HAP-1 (cell line): ENCODE measurements around the gene SORL1.
A peak's percentile ranks its signal among the peaks of the same experiment; 100 is the strongest.

Experiments
- DNase-seq, 2 experiments: peaks; one replicate each; pipeline ENCODE4 v3.0.0-alpha.2; 2016 to 2020; ENCODE audit warnings: low spot score in 2 of 2
- H3K27me3 ChIP-seq: fragments of 250-450 bp; sonication (Bioruptor Pico); 2 replicates; pipeline ENCODE4 v1.5.1; 2020; ENCODE audit warnings: low read depth, mild to moderate bottlenecking, moderate library complexity
- H3K36me3 ChIP-seq: fragments of 250-450 bp; sonication (Bioruptor Pico); replicated peaks from 2 replicates; pipeline ENCODE4 v1.5.1; 2020; ENCODE audit warnings: mild to moderate bottlenecking
- H3K4me1 ChIP-seq: fragments of 250-450 bp; sonication (Bioruptor Pico); 2 replicates; pipeline ENCODE4 v1.5.1; 2020; ENCODE audit warnings: mild to moderate bottlenecking
- H3K4me3 ChIP-seq: fragments of 250-450 bp; sonication (Bioruptor Pico); 2 replicates; pipeline ENCODE4 v1.5.1; 2020; ENCODE audit warnings: mild to moderate bottlenecking, moderate library complexity
- H3K9me3 ChIP-seq: fragments of 250-450 bp; sonication (Bioruptor Pico); 2 replicates; pipeline ENCODE4 v1.5.1; 2020; ENCODE audit warnings: mild to moderate bottlenecking, moderate library complexity
- in situ Hi-C: fragments of 300-500 bp; cut with MboI; formaldehyde crosslinking; loops from 3 replicates; pipeline ENCODE4 v1.14.3; 2020; ENCODE audit warnings: low sequenced_read_pairs, inconsistent platforms, mixed read lengths

SORL1 gene

DNA sequence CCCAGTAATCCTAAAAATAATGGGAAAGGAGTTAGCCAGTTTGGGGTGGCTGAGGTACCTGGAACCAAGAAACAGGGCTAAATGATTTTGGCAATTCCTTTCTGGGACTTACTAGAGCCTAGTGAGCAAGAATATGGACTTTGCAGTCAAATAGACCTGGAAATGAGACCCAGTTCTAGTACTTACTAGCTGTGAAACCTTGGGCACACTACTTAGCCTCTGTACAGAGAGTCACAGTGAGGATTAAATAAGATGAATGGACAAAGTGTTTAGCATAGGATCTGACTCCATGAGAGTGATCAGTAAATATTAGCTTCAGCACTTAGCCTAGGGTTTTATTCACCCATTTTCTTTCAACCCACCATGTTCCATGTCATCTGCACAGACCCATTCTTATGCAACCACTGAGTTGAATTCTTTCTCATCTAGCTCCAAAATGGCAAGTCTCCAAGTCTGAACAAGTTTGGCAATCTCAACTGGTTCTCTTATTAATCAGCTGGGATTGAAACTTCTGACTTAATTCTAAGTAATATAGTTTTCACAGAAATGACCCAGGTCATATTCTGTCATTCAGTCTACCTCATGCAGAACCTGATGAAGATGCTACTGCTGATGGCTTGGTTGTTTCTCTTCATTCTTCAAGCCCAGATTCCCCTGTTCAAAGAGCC is 15.0 kb upstream of the SORL1 start:
- in situ Hi-C loops, result no loop called here
- peaks cover 9% of the 10 kb centered on the region for H3K4me1 ChIP-seq

DNA sequence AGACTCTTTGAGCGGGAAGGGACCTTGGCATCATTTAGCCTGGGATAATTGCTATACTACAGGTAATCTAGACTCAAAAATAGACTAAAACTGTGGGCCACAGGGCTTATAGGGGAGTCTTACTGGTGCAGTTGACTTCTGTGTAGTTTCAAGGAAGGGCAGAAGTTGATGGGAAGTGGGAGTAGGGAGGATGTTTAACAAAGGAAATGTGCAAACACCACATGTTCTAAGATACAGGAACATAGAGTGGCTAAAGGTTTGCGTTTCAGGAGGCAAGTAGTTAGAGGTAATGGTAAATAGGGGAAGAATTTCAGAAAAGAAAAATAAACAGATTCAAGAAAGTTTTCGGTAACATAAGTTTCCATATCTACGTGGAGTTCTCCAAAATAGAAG is 14.4 kb upstream of the SORL1 start:
- no peak for DNase-seq
- in situ Hi-C loops, result no loop called here
- Histone ChIP-seq H3K4me1 (peaks cover 9% of the 10 kb centered on the region), H3K27me3 (0 out of 2 replicates have a peak, but pooled peaks cover 2% of the 10 kb centered on the region), H3K4me3 (no peak overlapping the region), H3K36me3 (no peaks in the 10 kb centered on the region), H3K9me3 (no peaks in the 10 kb centered on the region)

More for the DNA sequence above, 15.0 kb upstream of the SORL1 start:
- Histone ChIP-seq H3K9me3 (no peaks in the 10 kb centered on the region), H3K36me3 (no peaks in the 10 kb centered on the region), H3K27me3 (0 out of 2 replicates have a peak, but pooled peaks cover 2% of the 10 kb centered on the region), H3K4me3 (no peak overlapping the region)
- no peak for DNase-seq

DNA sequence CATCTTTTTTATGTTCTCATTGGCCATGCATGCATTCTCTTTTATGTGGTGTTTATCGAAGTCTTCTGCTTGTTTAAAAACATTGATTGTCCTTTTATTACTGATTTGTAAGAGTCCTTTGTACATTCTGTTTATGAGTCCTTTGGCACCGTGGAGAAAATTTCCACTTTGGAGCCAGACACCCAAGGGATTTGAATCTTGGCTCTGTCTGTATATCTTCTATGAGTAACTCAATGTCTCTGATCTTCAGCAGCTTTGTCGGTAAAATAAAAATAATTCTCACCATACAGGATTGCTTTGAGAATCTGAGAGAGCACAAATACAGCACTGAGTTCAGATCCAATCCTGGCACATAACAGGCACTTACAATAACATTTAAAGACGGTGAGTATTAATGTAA is 12.8 kb upstream of the SORL1 start:
- Histone ChIP-seq H3K27me3 (0 out of 2 replicates have a peak, but pooled peaks cover 2% of the 10 kb centered on the region), H3K4me3 (no peak overlapping the region), H3K4me1 (peaks cover 9% of the 10 kb centered on the region), H3K9me3 (no peaks in the 10 kb centered on the region), H3K36me3 (no peaks in the 10 kb centered on the region)
- in situ Hi-C loops, result no loop called here
- no peak for DNase-seq

DNA sequence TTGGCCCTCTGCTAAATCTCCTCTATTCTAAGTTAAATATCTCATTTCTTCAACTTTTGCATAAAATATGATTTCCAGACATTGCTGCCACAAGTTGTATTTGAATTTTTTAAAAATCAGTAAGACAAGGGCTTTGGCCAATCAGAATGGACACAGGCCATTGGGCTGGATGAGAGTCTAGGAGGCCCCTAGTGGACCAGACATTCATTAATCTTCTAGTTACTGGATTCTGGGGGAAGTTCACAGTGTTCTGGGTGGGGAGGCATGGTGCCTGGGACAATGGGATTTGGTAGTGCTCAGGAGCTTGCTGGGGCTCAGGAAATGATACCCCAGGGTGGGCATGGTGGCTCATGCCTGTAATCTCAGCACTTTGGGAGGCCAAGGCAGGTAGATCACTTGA is 12.4 kb upstream of the SORL1 start:
- H3K36me3 ChIP-seq, result no peaks in the 10 kb centered on the region
- H3K27me3 ChIP-seq, result 0 out of 2 replicates have a peak, but pooled peaks cover 2% of the 10 kb centered on the region
- no peaks in the 10 kb centered on the region for H3K9me3 ChIP-seq
- H3K4me1 ChIP-seq, result peaks cover 9% of the 10 kb centered on the region
- in situ Hi-C loops, result no loop called here
- H3K4me3 ChIP-seq, result no peak overlapping the region
- DNase-seq, result no peak

DNA sequence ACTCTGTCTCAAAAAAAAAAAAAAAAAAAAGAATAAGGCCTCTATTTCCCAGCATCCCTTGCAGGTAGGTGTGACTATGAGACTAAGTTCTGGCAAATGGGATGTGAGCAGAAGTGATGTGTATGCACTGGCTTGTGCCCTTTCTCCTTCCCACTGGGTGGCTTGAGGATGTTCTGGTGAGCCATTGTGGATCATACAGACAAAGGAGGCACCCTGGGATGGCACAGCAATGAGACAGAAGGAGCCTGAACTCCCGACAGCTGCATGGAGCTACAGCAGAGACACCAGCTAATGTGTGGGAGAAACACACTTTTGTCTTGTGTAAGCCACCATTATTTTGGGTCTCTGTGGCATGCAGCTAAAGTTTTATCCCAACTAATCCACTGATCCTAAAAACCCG is 10.6 kb upstream of the SORL1 start:
- Histone ChIP-seq H3K27me3 (no peaks in the 10 kb centered on the region), H3K4me3 (no peak overlapping the region), H3K4me1 (peaks cover under 1% of the 10 kb centered on the region; the same call in 1 of the 2 replicates), H3K36me3 (no peaks in the 10 kb centered on the region), H3K9me3 (no peaks in the 10 kb centered on the region)
- DNase-seq, result no peak
- in situ Hi-C loops, result no loop called here

DNA sequence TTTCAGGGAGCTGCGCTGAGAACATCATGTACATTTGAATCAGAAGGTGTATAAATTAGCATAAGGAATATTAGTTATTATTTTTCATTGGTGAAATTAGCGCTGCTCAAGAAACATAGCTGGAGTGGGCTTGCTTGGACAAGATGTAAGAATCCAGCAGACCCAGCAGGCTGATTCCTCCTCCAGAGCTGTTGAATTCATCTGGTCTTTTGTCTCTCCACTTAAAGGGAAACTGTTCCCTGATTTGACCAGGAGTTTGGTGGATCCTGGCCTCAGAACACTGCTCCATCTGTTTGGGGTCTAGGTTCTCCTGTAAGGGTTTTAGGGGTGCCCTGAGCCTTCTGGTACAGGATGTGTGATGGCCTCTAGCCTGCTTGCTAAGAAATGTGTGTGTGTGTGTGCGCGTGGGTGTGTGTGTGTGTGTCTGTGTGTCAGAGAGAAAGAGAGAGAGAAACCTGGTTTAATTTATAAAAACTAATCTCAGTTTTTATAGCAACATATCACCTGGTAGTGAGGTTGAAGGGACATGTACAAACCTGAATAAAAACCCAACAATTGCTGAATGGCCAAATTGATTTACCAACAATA is 8.3 kb upstream of the SORL1 start:
- Histone ChIP-seq H3K4me3 (no peak overlapping the region), H3K4me1 (peaks cover 5% of the 10 kb centered on the region), H3K9me3 (no peaks in the 10 kb centered on the region), H3K27me3 (no peaks in the 10 kb centered on the region), H3K36me3 (no peaks in the 10 kb centered on the region)
- DNase-seq, result no peak
- in situ Hi-C loops, result no loop called here

DNA sequence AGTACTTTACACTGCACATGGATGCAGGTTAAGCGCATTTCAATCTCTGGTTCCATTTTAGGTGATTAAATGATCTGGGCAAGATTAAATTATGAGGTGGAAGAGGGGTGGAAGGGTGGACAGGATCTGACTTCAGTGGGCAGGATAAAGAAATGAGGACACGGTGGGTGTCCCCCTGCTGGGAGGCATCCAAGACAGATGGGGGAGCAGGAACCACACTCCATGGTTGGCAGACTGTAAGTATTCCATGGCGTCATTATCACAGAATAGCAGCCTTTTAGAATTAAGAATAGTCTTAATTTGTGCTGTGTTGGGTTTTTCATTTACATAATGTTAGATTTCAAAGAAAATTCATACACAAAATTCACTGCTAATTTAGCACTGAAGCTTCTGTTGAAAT is 7.6 kb upstream of the SORL1 start:
- Histone ChIP-seq H3K4me1 (peaks cover 5% of the 10 kb centered on the region), H3K9me3 (no peaks in the 10 kb centered on the region), H3K36me3 (no peaks in the 10 kb centered on the region), H3K27me3 (no peaks in the 10 kb centered on the region), H3K4me3 (no peak overlapping the region)
- no peak for DNase-seq
- in situ Hi-C loops, result no loop called here

DNA sequence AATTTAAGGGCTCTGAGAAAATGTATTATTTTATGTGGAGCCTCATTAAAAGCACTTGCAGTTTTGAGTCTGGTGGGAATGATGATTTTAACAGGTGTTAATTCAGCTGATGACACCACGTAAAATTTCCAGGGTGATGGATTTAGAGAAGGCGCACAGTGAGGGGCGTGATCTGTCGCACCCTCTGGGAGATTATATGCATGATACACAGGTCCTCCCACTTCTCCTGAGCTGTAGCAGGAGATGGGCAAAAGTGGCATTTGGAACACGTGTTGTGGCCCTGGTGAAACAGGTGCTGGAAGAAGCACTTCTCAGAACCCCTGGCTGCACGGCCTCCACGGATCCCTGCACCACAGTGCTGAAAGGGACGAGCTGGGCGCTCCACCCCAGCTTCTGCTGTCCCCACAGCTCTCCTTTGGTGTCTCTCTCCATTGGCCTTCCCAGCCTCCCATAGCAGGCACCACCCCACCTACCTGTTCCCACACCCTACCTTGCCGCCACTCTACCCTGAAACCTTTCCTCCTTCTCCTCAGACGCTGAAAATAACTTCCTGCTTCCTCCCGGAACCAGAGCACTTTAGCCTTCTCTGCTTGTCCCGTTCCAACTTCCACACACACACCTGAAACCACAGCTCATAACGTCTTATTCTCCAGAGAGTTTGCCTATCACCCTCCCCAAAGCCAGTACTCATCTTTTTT is 6.9 kb upstream of the SORL1 start:
- no peak for DNase-seq
- in situ Hi-C loops, result no loop called here
- no peak overlapping the region for H3K4me3 ChIP-seq

DNA sequence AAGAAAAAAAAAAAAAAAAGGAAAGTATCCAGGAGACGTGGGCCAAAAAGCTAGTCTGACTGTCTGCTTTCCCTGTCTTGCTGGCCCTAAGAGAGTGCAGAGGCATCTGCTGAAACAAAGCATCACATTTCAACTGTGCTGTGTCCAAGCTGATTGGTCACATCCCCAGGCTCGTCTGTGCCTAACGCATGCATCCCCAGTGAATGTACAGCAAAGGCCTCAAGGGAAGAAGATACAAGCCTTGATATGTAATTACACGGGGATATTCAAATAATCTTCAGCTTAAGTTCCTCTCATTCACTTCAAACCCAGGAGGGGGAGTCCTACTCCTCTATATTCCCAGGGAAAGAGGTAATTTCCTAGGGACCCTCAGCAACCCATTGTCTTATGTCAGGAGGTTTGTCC is 5.4 kb upstream of the SORL1 start:
- H3K36me3 ChIP-seq, result no peaks in the 10 kb centered on the region
- H3K27me3 ChIP-seq, result no peaks in the 10 kb centered on the region
- H3K9me3 ChIP-seq, result no peaks in the 10 kb centered on the region
- in situ Hi-C loops, result no loop called here
- H3K4me1 ChIP-seq, result peaks cover 7% of the 10 kb centered on the region
- DNase-seq, result peak in 1 of 2 experiments; percentile 20
- H3K4me3 ChIP-seq, result no peak overlapping the region

More for the DNA sequence above, 6.9 kb upstream of the SORL1 start:
- H3K9me3 ChIP-seq, result no peaks in the 10 kb centered on the region
- H3K4me1 ChIP-seq, result peaks cover 5% of the 10 kb centered on the region
- H3K36me3 ChIP-seq, result no peaks in the 10 kb centered on the region
- H3K27me3 ChIP-seq, result no peaks in the 10 kb centered on the region

DNA sequence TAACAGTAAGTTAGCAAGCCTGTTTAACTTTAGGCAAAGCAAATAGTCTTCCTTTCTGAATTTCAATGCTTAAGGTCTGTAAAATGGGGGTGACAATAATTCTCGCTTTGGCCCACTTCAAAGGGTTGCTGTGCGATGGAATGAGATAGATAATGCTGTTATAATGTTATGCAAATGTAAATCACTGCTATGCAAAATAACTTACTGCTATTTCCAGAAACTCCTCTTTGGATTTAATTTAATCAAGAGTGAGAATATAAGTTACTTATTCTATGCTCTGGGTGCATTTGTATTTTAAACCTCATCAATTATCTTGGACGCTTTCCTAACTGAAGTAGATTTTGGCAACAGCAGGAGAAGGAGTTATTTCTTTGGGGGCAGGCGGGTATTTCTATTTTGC is 4.1 kb upstream of the SORL1 start:
- H3K9me3 ChIP-seq, result no peaks in the 10 kb centered on the region
- H3K4me3 ChIP-seq, result no peak overlapping the region
- in situ Hi-C loops, result no loop called here
- peaks cover 8% of the 10 kb centered on the region for H3K4me1 ChIP-seq
- H3K27me3 ChIP-seq, result no peaks in the 10 kb centered on the region
- no peaks in the 10 kb centered on the region for H3K36me3 ChIP-seq
- DNase-seq, result no peak

DNA sequence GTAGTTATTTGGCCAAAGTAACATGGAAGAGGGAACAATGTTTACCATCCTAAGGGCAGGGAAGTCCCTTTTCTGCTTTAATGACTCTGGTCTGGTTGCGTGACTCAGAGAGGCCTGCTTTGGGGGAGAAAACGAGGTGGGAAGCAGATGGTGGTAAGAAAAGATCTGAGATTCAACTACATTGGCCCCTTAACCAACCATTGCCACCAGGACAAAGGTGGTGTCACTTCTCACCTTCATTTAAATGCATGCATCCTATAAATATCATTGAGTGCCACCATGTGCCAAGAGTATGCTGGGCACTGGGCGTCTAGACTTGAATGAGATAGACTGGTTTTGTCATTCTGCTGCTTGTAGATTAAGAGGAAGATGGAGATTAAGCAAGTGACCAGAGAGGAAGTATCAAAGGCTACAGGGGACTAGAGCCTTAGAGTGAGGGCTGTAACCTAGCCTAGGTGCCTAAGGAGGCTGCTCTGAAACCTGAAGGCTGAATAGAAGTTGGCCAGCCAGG is 3.6 kb upstream of the SORL1 start:
- peaks cover 12% of the 10 kb centered on the region for H3K4me1 ChIP-seq
- no peak for DNase-seq
- H3K4me3 ChIP-seq, result no peak overlapping the region
- in situ Hi-C loops, result no loop called here
- H3K9me3 ChIP-seq, result no peaks in the 10 kb centered on the region
- no peaks in the 10 kb centered on the region for H3K36me3 ChIP-seq
- no peaks in the 10 kb centered on the region for H3K27me3 ChIP-seq

DNA sequence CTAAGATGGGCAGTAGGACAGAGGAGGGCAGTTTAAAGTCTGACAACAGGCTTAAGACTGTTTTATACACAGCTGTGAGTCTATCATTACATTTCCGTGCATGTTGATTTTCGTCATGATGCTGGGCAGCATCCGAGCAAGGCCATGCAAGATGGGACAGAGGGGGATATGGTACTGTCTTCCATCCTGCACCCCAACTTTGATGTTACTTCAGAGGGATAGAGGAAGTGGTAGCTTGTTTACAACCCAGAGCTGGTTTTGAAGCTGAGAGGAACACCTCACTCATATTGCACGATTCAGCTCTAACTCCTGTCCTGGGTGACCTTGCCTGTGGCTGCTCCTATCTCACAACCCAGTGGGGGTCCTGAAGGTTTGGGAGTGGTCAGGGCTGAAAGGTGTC is 3.0 kb upstream of the SORL1 start:
- Histone ChIP-seq H3K27me3 (no peaks in the 10 kb centered on the region), H3K9me3 (no peaks in the 10 kb centered on the region), H3K4me3 (no peak overlapping the region), H3K4me1 (peaks cover 16% of the 10 kb centered on the region), H3K36me3 (no peaks in the 10 kb centered on the region)
- DNase-seq, result no peak
- in situ Hi-C loops, result no loop called here

DNA sequence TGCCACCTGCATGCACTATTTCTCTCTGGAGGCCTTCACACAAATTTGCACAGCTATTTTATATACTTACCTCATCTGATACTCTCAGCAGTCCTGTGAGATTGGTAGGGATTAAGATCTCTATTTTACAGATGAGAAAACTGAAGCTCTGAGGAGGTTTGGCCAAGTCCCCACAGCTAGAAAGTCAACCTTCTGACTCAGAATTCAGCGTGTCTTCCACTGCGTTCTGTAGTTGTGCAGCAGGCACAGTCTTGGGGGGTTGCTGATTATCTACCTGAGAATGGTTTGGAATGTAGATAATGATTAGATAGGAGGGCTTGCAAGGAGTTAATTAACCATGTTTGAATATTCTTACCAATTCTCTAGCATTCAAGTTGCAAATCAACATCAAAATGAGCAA is 2.5 kb upstream of the SORL1 start:
- no peaks in the 10 kb centered on the region for H3K9me3 ChIP-seq
- no peaks in the 10 kb centered on the region for H3K36me3 ChIP-seq
- H3K27me3 ChIP-seq, result no peaks in the 10 kb centered on the region
- peaks cover 16% of the 10 kb centered on the region for H3K4me1 ChIP-seq
- DNase-seq, result no peak
- in situ Hi-C loops, result no loop called here
- H3K4me3 ChIP-seq, result no peak overlapping the region

DNA sequence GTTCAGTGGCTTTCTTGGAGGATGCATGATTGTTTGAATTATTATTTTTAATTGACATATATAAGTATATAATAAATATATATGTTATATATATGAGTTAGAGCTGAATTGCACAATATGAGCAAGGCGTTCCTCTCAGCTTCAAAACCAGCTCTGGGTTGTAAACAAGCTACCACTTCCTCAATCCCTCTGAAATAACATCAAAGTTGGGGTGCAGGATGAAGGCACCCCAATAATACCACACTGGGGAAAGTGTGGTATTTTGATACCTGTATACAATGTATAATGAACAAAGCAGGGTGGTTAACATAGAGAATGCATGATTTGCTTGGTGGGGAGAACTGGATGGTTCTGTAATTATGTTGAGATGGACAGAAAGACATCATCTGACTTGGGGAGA is 1.7 kb upstream of the SORL1 start:
- Histone ChIP-seq H3K36me3 (no peaks in the 10 kb centered on the region), H3K9me3 (no peaks in the 10 kb centered on the region), H3K4me3 (no peak overlapping the region), H3K4me1 (peaks cover 16% of the 10 kb centered on the region), H3K27me3 (no peaks in the 10 kb centered on the region)
- in situ Hi-C loops, result no loop called here
- DNase-seq, result no peak
